Colonic mucosa (tissue), 4 donors: ENCODE data around the gene FLII. TPM values are rescaled to one million over a fixed set of nuclear protein-coding genes. Genes with fewer than 3 reads are reported as not detected.
A peak's percentile ranks its signal among the peaks of the same experiment; 100 is the strongest.
"Not testable (repeated sequence)": the region's sequence is repeated elsewhere in the genome, so short reads cannot be mapped to it uniquely, and the experiment has no call there.

ENCODE experiments used
- DNase-seq: peaks from one replicate; pipeline ENCODE4 v3.0.0-alpha.2; 2020
- H3K27ac ChIP-seq: fragments of 200-600 bp; one replicate; pipeline ENCODE4 v1.8.0; 2021
- H3K27me3 ChIP-seq: fragments of 200-600 bp; one replicate; pipeline ENCODE4 v1.8.0; 2021
- H3K36me3 ChIP-seq: fragments of 200-600 bp; one replicate; pipeline ENCODE4 v1.8.0; 2021
- H3K4me1 ChIP-seq: fragments of 200-600 bp; one replicate; pipeline ENCODE4 v1.8.0; 2021; ENCODE audit warnings: mild to moderate bottlenecking
- H3K4me3 ChIP-seq: fragments of 200-600 bp; one replicate; pipeline ENCODE4 v1.8.0; 2021
- H3K9ac ChIP-seq, 2 donors: one replicate each; pipeline ENCODE4 v1.7.0; 2013; ENCODE audit warnings: control low read depth in 2 of 2, low read depth in 2 of 2, low read length in 2 of 2
- H3K9me3 ChIP-seq: fragments of 200-600 bp; one replicate; pipeline ENCODE4 v1.8.0; 2021
- intact Hi-C: fragments of 100-400 bp; cut with DNase I; formaldehyde crosslinking; loops from one replicate; pipeline ENCODE4 v1.14.1; 2022
- total RNA-seq, 2 donors: library from RNA; stranded (reverse); fragmentation: NEBNext Ultra II Directional in 1 of 2; extraction: Animal tissue kit (Norgen Biotek cat#: 25700) in 1 of 2; gene quantifications; one replicate each; pipeline ENCODE4 v1.2.1, GENCODE V29; 2021
- TF ChIP-seq, protein P1 (sequence below): fragments of 200-600 bp; IDR thresholded peaks from one replicate; pipeline ENCODE4 v1.8.0; 2022; ENCODE audit warnings: antibody characterized with exemption, mild to moderate bottlenecking
- donor health status: healthy.
- donor health status: DM: no; HTN: no; CAD: no.
- donor health status: DM: no; HTN: no; CAD: no.

FLII gene
- 100 to 1,000 TPM; 263 to 293 TPM for total RNA-seq

DNA sequence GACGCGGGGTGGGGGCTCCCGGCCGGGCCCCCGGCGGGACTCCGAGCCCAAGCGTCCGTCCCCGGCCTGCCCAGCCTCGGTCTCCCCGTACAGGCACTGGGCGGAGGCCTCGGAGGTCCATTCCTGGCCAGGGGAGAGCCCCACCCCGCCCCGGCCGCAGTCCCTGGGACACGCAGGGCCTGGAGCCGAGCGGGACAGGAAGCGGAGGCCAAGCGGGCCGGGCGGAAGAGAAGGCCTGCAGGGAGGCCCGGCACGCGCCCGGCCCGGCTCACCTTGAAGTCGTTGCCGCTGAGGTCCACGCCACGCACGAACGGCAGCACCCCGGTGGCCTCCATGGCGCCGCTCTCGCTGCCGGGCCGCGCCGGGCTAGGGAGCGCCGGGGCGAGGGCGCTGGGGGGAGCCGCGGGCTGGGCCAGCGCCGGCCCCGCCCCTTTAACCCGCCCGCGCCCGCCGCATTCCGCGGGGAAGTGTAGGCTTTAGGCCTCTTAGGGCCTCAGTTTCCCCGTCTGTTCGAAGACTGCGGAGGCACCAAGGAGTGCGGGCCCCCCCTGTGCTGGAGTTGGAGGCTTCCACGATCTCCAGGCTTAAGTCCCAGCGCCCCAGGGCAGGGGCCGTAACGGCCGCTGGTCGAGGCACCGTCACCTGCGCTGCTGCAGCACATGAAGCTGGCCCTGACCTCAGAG lies at the start of gene FLII:
TSS of gene FLII (minus strand) at position 383 of the 683 bp plus-strand sequence. CDS start at position 335, 48 bp downstream.
- Histone ChIP-seq H3K9me3 (no peaks in the 10 kb centered on the region), H3K9ac (peak within 1 kb of the TSS; percentile 90 to 99), H3K4me3 (peak within 1 kb of the TSS; percentile 100), H3K27me3 (no peaks in the 10 kb centered on the region), H3K36me3 (peaks cover 17% of the 10 kb centered on the region), H3K27ac (peak within 1 kb of the TSS; percentile 99), H3K4me1 (peaks cover 19% of the 10 kb centered on the region)
- TF ChIP-seq, protein P1, sequence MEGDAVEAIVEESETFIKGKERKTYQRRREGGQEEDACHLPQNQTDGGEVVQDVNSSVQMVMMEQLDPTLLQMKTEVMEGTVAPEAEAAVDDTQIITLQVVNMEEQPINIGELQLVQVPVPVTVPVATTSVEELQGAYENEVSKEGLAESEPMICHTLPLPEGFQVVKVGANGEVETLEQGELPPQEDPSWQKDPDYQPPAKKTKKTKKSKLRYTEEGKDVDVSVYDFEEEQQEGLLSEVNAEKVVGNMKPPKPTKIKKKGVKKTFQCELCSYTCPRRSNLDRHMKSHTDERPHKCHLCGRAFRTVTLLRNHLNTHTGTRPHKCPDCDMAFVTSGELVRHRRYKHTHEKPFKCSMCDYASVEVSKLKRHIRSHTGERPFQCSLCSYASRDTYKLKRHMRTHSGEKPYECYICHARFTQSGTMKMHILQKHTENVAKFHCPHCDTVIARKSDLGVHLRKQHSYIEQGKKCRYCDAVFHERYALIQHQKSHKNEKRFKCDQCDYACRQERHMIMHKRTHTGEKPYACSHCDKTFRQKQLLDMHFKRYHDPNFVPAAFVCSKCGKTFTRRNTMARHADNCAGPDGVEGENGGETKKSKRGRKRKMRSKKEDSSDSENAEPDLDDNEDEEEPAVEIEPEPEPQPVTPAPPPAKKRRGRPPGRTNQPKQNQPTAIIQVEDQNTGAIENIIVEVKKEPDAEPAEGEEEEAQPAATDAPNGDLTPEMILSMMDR = no peak
- peak; percentile 68 for DNase-seq
- intact Hi-C loops = no loop called here

DNA sequence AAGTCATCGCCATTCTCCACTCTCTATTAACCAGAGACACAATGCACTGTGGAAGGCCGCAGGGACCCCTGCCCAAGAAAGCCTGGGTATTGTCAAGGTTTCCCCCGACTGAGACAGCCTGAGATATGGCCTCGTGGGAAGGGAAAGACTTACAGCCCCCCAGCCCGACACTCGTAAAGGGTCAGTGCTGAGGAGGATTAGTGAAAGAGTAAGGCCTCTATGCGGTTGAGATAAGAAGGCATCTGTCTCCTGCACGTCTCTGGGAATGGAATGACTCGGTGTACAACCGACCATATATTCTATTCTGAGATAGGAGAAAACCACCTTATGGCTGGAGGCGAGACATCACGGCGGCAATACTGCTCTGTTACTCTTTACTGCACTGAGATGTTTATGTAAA lies 44.7 kb upstream of the FLII start:
- DNase-seq, H3K27me3 ChIP-seq, intact Hi-C loops, H3K9ac ChIP-seq, H3K27ac ChIP-seq, H3K9me3 ChIP-seq, H3K4me3 ChIP-seq, H3K4me1 ChIP-seq: not testable (repeated sequence)
- peaks cover 15% of the 10 kb centered on the region for H3K36me3 ChIP-seq

DNA sequence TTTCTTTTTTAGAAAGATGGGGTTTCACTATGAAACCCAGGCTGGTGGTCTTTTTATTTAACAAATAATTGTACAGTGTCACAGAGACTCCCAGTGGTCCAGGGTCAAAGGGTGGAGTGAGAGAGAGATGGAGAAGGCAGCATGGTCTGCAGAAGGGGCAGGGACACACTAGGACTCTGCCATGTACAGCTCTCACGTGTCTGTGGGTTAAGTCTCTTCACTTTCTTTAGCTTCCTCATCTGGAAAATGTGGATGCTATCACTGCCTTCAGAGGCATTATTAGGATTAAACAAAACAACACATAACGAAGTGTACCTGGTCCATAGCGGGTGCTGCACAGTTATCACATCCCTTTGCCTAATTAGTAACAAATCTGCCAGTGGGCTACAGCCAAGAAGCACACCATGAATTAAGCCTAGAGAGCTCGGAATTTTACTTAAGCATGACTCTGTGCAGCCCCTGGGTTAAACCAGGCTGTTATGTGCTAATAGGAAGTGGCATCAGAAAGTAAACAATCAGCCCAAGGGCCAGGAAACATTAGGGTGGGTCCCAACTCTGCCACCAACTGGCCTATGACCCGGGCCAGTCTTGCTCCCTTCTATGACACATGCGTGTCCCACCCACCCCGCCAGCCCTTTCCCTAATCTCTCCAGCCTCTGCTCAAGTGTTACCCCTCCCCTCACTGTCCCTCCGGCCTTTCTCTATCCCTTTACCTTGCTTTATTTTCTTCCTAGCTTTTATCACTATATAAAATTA lies 42.4 kb upstream of the FLII start:
- H3K9ac ChIP-seq = no peak overlapping the region
- no peak overlapping the region for H3K27ac ChIP-seq

DNA sequence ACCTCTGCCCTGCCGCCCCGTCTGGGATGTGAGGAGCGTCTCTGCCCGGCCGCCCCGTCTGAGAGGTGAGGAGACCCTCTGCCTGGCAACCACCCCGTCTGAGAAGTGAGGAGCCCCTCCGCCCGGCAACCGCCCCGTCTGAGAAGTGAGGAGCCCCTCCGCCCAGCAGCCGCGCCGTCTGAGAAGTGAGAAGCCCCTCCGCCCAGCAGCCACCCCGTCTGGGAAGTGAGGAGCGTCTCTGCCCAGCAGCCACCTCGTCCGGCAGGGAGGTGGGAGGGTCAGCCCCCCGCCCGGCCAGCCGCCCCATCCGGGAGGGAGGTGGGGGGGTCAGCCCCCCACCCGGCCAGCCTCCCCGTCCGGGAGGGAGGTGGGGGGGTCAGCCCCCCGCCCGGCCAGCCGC lies 39.5 kb upstream of the FLII start:
- H3K27ac ChIP-seq, H3K4me3 ChIP-seq, DNase-seq, H3K4me1 ChIP-seq, H3K36me3 ChIP-seq, H3K9me3 ChIP-seq, intact Hi-C loops, H3K27me3 ChIP-seq, H3K9ac ChIP-seq: not testable (repeated sequence)

More for the DNA sequence above, 42.4 kb upstream of the FLII start:
- H3K27me3 ChIP-seq = no peaks in the 10 kb centered on the region
- no peaks in the 10 kb centered on the region for H3K9me3 ChIP-seq
- no peak for DNase-seq
- H3K4me1 ChIP-seq = no peaks in the 10 kb centered on the region
- intact Hi-C loops = no loop called here
- no peak overlapping the region for H3K4me3 ChIP-seq
- peaks cover 15% of the 10 kb centered on the region for H3K36me3 ChIP-seq
- TF ChIP-seq, protein P1 = no peak

DNA sequence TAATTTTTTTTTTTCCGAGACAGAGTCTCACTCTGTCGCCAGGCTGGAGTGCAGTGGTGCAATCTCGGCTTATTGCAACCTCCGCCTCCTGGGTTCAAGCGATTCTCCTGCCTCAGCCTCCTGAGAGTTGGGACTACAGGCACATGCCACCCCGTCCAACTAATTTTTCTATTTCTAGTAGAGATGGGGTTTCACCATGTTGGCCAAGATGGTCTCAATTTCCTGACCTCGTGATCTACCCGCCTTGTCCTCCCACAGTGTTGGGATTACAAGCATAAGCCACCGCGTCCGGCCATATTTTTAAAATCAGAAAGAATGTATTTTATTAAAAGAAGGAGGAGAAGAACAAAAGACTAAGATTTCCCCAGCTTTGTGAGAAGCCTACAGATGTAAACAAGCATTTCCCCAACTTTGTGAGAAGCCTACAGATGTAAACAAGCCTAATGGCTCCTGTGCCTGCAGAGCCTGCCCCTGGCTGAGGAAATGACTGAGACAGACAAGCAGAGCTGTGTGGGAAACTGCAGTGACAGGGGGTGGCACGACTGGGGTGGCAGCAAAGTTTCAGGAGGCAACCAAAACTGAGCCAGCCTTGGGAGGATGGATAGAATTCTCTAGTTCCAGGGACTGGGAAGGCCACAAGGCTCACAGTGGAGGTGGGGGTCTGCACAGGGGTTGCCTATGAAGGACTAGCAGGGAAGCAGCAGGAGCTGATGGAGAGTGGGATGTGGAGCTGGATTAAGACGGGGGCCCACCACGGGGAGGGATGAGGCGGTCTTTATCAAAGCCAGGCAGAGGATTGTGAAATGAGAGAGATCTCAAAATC lies 33.4 kb upstream of the FLII start:
- Histone ChIP-seq H3K9ac (no peak overlapping the region), H3K9me3 (no peaks in the 10 kb centered on the region), H3K4me3 (no peak overlapping the region), H3K36me3 (peaks cover 5% of the 10 kb centered on the region), H3K27me3 (no peaks in the 10 kb centered on the region), H3K4me1 (no peaks in the 10 kb centered on the region), H3K27ac (no peak overlapping the region)
- no peak for DNase-seq
- intact Hi-C loops = no loop called here
- TF ChIP-seq, protein P1 = no peak

DNA sequence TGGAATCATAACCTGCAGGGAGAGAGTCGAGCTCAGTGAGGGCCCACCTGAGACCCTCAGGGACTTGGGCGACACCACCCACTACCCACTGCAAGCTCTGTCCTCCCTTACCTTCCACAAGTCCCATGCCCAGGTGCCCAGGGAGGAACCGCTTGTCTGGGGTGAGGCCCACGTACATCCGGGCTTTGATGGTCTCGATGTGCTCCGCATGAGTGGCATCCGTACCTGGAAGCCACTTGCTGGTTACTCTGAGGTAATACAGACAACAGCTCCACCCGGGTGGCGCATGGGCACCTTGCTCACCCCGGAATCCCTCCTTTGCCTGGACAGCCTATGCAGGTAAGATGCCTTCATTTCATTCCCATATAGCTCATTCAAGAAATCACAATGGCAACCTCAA lies 26.8 kb upstream of the FLII start:
- Histone ChIP-seq H3K9me3 (no peaks in the 10 kb centered on the region), H3K4me1 (no peaks in the 10 kb centered on the region), H3K9ac (no peak overlapping the region), H3K27me3 (no peaks in the 10 kb centered on the region), H3K36me3 (peaks cover 5% of the 10 kb centered on the region), H3K4me3 (no peak overlapping the region), H3K27ac (no peak overlapping the region)
- no peak for DNase-seq
- intact Hi-C loops = no loop called here
- TF ChIP-seq, protein P1 = no peak
